CD4-positive, alpha-beta memory T cell (primary cell): ENCODE measurements around the gene IFITM1. TPM values are rescaled to one million over a fixed set of nuclear protein-coding genes. Genes with fewer than 3 reads are reported as not detected.

Experiments used
- CTCF ChIA-PET: fragments of 350-600 bp; sonication (Branson Sonifier 250); formaldehyde crosslinking; loops from one replicate; lab custom pipeline; 2021; ENCODE audit warnings: inconsistent platforms; ENCODE audit not compliant: partially characterized antibody; lab: Charles Lee
- POLR2A ChIA-PET: fragments of 350-600 bp; sonication (Branson Sonifier 250); formaldehyde crosslinking; loops from one replicate; lab custom pipeline; 2021; ENCODE audit not compliant: partially characterized antibody; lab: Charles Lee
- DNase-seq, 5 donors: peaks; one replicate each; pipeline versions ENCODE4 v3.0.0 to v3.0.0-alpha.2; 2020 to 2022; ENCODE audit warnings: mixed read lengths in 1 of 5
- H3K27ac ChIP-seq: one replicate; pipeline ENCODE4 v1.7.0; 2013; ENCODE audit warnings: low read depth, low read length
- H3K27me3 ChIP-seq: 2 replicates; pipeline ENCODE4 v1.7.0; 2013; ENCODE audit warnings: mild to moderate bottlenecking, low read length, moderate library complexity; ENCODE audit not compliant: insufficient read depth
- H3K36me3 ChIP-seq: 2 replicates; pipeline ENCODE4 v1.7.0; 2013; ENCODE audit warnings: mild to moderate bottlenecking, low read length, moderate library complexity; ENCODE audit not compliant: insufficient read depth
- H3K4me1 ChIP-seq: 2 replicates; pipeline ENCODE4 v1.7.0; 2013; ENCODE audit warnings: mild to moderate bottlenecking, low read length, moderate library complexity; ENCODE audit not compliant: insufficient read depth
- H3K4me3 ChIP-seq, 2 donors: one replicate each; pipeline ENCODE4 v1.7.0; 2013; ENCODE audit warnings: low read length in 2 of 2, mild to moderate bottlenecking in 1 of 2
- H3K9me3 ChIP-seq, 2 donors: one replicate each; pipeline ENCODE4 v1.7.0; 2013; ENCODE audit warnings: low read length in 2 of 2, control low read depth in 1 of 2; ENCODE audit not compliant: control insufficient read depth in 1 of 2
- H3K27ac Mint-ChIP-seq, 7 donors: one replicate each; pipeline ENCODE4 v1.8.0; 2020 to 2021; ENCODE audit warnings: mixed read lengths in 7 of 7, mild to moderate bottlenecking in 6 of 7, inconsistent platforms in 3 of 7, moderate library complexity in 3 of 7
- H3K27me3 Mint-ChIP-seq, 2 donors: one replicate each; pipeline ENCODE4 v1.8.0; 2020 to 2021; ENCODE audit warnings: mixed read lengths in 2 of 2
- H3K36me3 Mint-ChIP-seq, 2 donors: one replicate each; pipeline ENCODE4 v1.8.0; 2020 to 2021; ENCODE audit warnings: mixed read lengths in 2 of 2, inconsistent platforms in 1 of 2, mild to moderate bottlenecking in 1 of 2
- H3K4me1 Mint-ChIP-seq, 4 donors: one replicate each; pipeline ENCODE4 v1.8.0; 2020 to 2021; ENCODE audit warnings: mixed read lengths in 4 of 4, mild to moderate bottlenecking in 1 of 4
- H3K4me3 Mint-ChIP-seq, 8 donors: one replicate each; pipeline ENCODE4 v1.8.0; 2020 to 2021; ENCODE audit warnings: mixed read lengths in 8 of 8, mild to moderate bottlenecking in 7 of 8, moderate library complexity in 6 of 8, inconsistent platforms in 3 of 8
- H3K9me3 Mint-ChIP-seq, 8 donors: one replicate each; pipeline ENCODE4 v1.8.0; 2020 to 2021; ENCODE audit warnings: mixed read lengths in 8 of 8, mild to moderate bottlenecking in 5 of 8, inconsistent platforms in 3 of 8, moderate library complexity in 1 of 8
- intact Hi-C: fragments of 100-400 bp; cut with micrococcal nuclease; formaldehyde crosslinking; loops from one replicate; pipeline ENCODE4 v1.15.1; 2023
- polyA plus RNA-seq, 2 donors: library from polyadenylated mRNA; unstranded; fragments of 300-500 nt; fragmentation: Illumina TruSeq; gene quantifications; one replicate each; pipeline ENCODE4 v1.2.3, GENCODE V29; 2021
- total RNA-seq, 2 experiments: library from RNA; stranded (reverse); gene quantifications; one replicate each; pipeline ENCODE4 v1.2.3, GENCODE V29; 2021

The IFITM1 gene
- total and polyA plus RNA-seq, 4 experiments from 2014 or later: 119 to 2,173 (median 1,097) TPM

DNA sequence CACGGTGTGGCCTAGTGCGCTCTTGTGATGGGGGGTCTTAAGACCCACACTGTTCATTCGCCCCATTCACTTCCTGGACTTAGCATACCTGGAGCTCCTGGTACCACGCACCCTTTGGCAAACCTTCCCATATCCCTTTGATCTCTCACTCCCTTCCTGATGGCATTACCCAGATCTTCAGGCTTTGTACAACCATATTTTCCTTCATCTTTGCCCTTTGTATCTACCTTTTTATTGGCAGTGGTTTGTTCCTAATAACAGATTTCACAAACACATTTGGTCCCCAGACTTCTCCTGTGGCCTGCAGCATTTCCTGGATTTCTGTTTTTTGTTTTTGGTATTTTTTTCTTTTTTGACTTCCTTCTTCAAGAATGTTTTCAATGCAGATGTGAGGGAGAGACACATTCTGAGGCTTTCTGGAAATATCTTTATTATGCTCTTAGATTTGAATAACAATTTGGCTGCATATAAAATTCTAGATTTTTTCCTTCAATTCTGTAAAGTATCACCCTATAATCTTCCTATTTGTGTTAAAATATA is 22.9 kb downstream of the IFITM1 start:
- H3K4me3 ChIP-seq: no peak overlapping the region
- peak overlapping the region in 2 of 7 donors; percentile 1 to 21 for H3K27ac Mint-ChIP-seq
- no peaks in the 10 kb centered on the region for H3K27me3 ChIP-seq
- no peaks in the 10 kb centered on the region for H3K36me3 ChIP-seq
- H3K4me3 Mint-ChIP-seq: no peak overlapping the region
- POLR2A ChIA-PET: no interaction called here
- H3K9me3 ChIP-seq: no peaks in the 10 kb centered on the region
- no peaks in the 10 kb centered on the region for H3K36me3 Mint-ChIP-seq
- no peak for DNase-seq
- no peaks in the 10 kb centered on the region for H3K9me3 Mint-ChIP-seq
- no peak overlapping the region for H3K27ac ChIP-seq
- H3K4me1 ChIP-seq: peaks cover 8% of the 10 kb centered on the region
- intact Hi-C loops: no loop called here
- CTCF ChIA-PET: no interaction called here
- peaks cover 0 to 1% of the 10 kb centered on the region in 2 donors for H3K27me3 Mint-ChIP-seq
- H3K4me1 Mint-ChIP-seq: peaks cover 4 to 33% (median 11%) of the 10 kb centered on the region in 4 donors

- no peak overlapping the region for H3K27ac Mint-ChIP-seq
- H3K27me3 ChIP-seq: no peaks in the 10 kb centered on the region
- no peak overlapping the region for H3K4me3 Mint-ChIP-seq
- ChIA-PET CTCF (no interaction called here), POLR2A (no interaction called here)
- H3K36me3 ChIP-seq: no peaks in the 10 kb centered on the region
- no peak overlapping the region for H3K4me3 ChIP-seq
- H3K4me1 Mint-ChIP-seq: peaks cover 8 to 32% (median 15%) of the 10 kb centered on the region in 4 donors
- no peaks in the 10 kb centered on the region for H3K9me3 ChIP-seq
- no peaks in the 10 kb centered on the region for H3K36me3 Mint-ChIP-seq
- H3K4me1 ChIP-seq: peaks cover 5% of the 10 kb centered on the region
- peaks cover 0 to 1% of the 10 kb centered on the region in 2 donors for H3K27me3 Mint-ChIP-seq
- no peaks in the 10 kb centered on the region for H3K9me3 Mint-ChIP-seq
- no peak for DNase-seq
- no peak overlapping the region for H3K27ac ChIP-seq
- intact Hi-C loops: no loop called here
These were observed 23.9 kb downstream of the IFITM1 start for GRCh38 chr11:337711-338110.

- no peaks in the 10 kb centered on the region for H3K9me3 Mint-ChIP-seq
- POLR2A ChIA-PET: interaction anchor here (0.7 kb wide), 1 partner anchor 40 kb away, joined by 3 read pairs; no protein-coding TSS in a partner anchor
- CTCF ChIA-PET: interaction anchor here (0.7 to 2.6 kb wide), 5 partner anchors 10 to 89 kb away, joined by 3 to 10 read pairs (median 8); no protein-coding TSS in a partner anchor
- peaks cover 0 to 1% of the 10 kb centered on the region in 2 donors for H3K27me3 Mint-ChIP-seq
- H3K4me1 ChIP-seq: peaks cover 5% of the 10 kb centered on the region
- intact Hi-C loops: no loop called here
- H3K36me3 Mint-ChIP-seq: no peaks in the 10 kb centered on the region
- no peak overlapping the region for H3K4me3 Mint-ChIP-seq
- no peak overlapping the region for H3K27ac Mint-ChIP-seq
- H3K4me3 ChIP-seq: no peak overlapping the region
- H3K9me3 ChIP-seq: no peaks in the 10 kb centered on the region
- no peak for DNase-seq
- no peak overlapping the region for H3K27ac ChIP-seq
- H3K27me3 ChIP-seq: no peaks in the 10 kb centered on the region
- peaks cover 9 to 27% (median 15%) of the 10 kb centered on the region in 4 donors for H3K4me1 Mint-ChIP-seq
- no peaks in the 10 kb centered on the region for H3K36me3 ChIP-seq
These were observed 26.1 kb downstream of the IFITM1 start for GRCh38 chr11:339963-340362.

- Mint-ChIP-seq H3K4me3 (no peak overlapping the region), H3K36me3 (no peaks in the 10 kb centered on the region), H3K27ac (peak overlapping the region in 2 of 7 donors; percentile 14 to 32), H3K27me3 (peaks cover 0 to 1% of the 10 kb centered on the region in 2 donors), H3K4me1 (peaks cover 9 to 28% (median 15%) of the 10 kb centered on the region in 4 donors), H3K9me3 (no peaks in the 10 kb centered on the region)
- no peak overlapping the region for H3K27ac ChIP-seq
- H3K9me3 ChIP-seq: no peaks in the 10 kb centered on the region
- DNase-seq: no peak
- POLR2A ChIA-PET: interaction anchor here (0.7 kb wide), 1 partner anchor 15 kb away, joined by 3 read pairs; no protein-coding TSS in a partner anchor
- no peak overlapping the region for H3K4me3 ChIP-seq
- CTCF ChIA-PET: interaction anchor here (2.0 to 2.6 kb wide), 3 partner anchors 23 to 90 kb away, joined by 6 to 9 read pairs (median 8); no protein-coding TSS in a partner anchor
- no peaks in the 10 kb centered on the region for H3K27me3 ChIP-seq
- no peaks in the 10 kb centered on the region for H3K36me3 ChIP-seq
- intact Hi-C loops: no loop called here
- peaks cover 5% of the 10 kb centered on the region for H3K4me1 ChIP-seq
These were observed 27.0 kb downstream of the IFITM1 start for GRCh38 chr11:340539-341512.

GRCh38 chr11:342328-342727 is 28.5 kb downstream of the IFITM1 start:
- no peak for DNase-seq
- Histone ChIP-seq H3K27me3 (no peaks in the 10 kb centered on the region), H3K27ac (no peak overlapping the region), H3K4me3 (no peak overlapping the region), H3K9me3 (no peaks in the 10 kb centered on the region), H3K36me3 (no peaks in the 10 kb centered on the region), H3K4me1 (no peaks in the 10 kb centered on the region)
- peaks cover 6 to 17% (median 7%) of the 10 kb centered on the region in 4 donors for H3K4me1 Mint-ChIP-seq
- intact Hi-C loops: no loop called here
- no peaks in the 10 kb centered on the region for H3K9me3 Mint-ChIP-seq
- ChIA-PET POLR2A (interaction anchor here (1.0 kb wide), 1 partner anchor 26 kb away, joined by 3 read pairs; no protein-coding TSS in a partner anchor), CTCF (no interaction called here)
- H3K4me3 Mint-ChIP-seq: no peak overlapping the region
- no peaks in the 10 kb centered on the region for H3K36me3 Mint-ChIP-seq
- peaks cover 0 to 1% of the 10 kb centered on the region in 2 donors for H3K27me3 Mint-ChIP-seq
- peak overlapping the region in 1 of 7 donors; percentile 53 for H3K27ac Mint-ChIP-seq

DNA sequence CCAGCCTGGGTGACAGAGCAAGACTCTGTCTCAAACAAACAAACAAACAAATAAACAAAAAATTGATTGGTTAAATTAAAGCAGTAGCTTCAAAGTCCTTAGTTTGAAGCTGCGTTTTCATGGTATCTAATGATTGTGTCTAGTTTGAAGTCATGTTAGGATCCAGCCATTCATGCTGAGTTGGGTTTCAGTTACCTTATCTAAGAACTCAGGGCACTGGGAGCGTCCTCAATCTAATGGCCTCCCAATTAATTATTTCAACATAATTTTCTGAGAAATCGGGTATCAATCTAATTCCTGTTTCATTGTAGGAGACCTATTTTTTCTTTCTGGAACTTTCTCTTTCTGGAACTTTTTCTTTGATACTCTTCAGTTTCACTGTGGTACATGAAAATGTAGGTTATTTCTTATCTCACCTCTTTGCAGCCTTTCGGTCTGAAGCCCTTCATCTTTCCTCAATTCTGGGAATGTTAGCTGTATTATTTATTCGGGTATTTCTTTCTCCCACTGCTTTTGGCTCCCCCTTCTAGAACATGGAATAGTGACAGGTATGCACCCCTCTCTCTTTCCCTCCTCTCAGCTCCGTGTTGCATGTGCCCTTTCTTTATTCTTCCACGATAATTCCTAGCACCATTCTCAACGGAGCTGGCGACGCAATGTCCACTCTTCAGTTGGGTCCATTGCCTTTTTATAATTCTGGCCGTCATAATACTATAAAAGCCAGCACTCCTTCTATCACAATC is 31.2 kb downstream of the IFITM1 start:
- DNase-seq: no peak
- Histone ChIP-seq H3K27ac (no peak overlapping the region), H3K4me1 (no peaks in the 10 kb centered on the region), H3K4me3 (no peak overlapping the region), H3K27me3 (no peaks in the 10 kb centered on the region), H3K36me3 (no peaks in the 10 kb centered on the region), H3K9me3 (no peaks in the 10 kb centered on the region)
- Mint-ChIP-seq H3K27ac (no peak overlapping the region), H3K4me3 (no peak overlapping the region), H3K36me3 (no peaks in the 10 kb centered on the region), H3K4me1 (peaks cover 6 to 23% (median 7%) of the 10 kb centered on the region in 4 donors), H3K9me3 (no peaks in the 10 kb centered on the region), H3K27me3 (peaks cover 0 to 1% of the 10 kb centered on the region in 2 donors)
- CTCF ChIA-PET: no interaction called here
- POLR2A ChIA-PET: interaction anchor here (0.8 to 1.3 kb wide), 2 partner anchors 10 to 28 kb away, joined by 3 to 5 read pairs; no protein-coding TSS in a partner anchor
- intact Hi-C loops: no loop called here
